GM21723 (cell line): Measurements from ENCODE around the gene SLC43A3.
A peak's percentile ranks its signal among the peaks of the same experiment; 100 is the strongest.
"Not testable (repeated sequence)": the region's sequence is repeated elsewhere in the genome, so short reads cannot be mapped to it uniquely, and the experiment has no call there.

Experiments used
- ATAC-seq: cut with Tn5 transposase; IDR thresholded peaks from one replicate; pipeline ENCODE4 v1.9.1; 2021; ENCODE audit warnings: mild to moderate bottlenecking, moderate library complexity; ENCODE audit not compliant: unreplicated experiment

The SLC43A3 gene

DNA sequence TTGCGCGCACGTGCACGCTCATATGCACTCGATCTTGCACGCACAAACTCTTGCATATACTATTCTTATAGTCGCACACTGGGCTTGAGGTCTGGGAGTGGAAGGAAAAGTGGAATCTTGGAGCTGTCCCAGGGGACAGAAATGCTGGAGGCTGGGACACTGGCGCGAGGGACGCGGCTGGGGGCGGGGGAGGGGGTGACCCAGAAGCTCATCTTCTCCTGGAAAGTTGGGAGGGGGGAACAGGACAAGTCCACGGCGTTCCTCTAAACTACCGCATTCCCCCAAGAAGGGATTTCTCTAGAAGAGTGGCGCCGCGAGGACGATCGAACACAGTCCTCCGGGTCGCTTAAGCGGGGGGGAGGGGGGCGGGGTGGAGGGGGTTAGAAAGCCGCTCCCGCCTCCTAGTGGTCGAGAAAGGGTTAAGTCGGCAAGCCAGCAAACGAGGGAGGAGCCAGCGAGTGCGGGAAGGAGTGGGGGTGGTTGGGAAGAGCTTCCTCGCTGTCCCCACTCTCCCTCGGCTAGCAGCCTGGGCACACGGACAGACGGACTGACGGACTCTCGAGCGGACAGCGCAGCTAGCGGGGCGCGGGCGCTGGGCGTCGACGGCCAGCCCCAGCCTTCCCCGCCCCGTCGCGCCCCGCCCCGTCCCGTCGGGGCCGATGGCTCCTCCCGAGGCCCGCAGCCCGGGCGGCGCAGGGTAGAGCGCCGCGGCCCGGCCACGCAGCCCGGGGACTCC, 33.3 kb upstream of the SLC43A3 start, which contains the start of gene RTN4RL2:
TSS of gene RTN4RL2 (plus strand) at position 507 of the 736 bp plus-strand sequence. CDS start 338 bp downstream, outside the sequence.
- ATAC-seq = peak; percentile 44

DNA sequence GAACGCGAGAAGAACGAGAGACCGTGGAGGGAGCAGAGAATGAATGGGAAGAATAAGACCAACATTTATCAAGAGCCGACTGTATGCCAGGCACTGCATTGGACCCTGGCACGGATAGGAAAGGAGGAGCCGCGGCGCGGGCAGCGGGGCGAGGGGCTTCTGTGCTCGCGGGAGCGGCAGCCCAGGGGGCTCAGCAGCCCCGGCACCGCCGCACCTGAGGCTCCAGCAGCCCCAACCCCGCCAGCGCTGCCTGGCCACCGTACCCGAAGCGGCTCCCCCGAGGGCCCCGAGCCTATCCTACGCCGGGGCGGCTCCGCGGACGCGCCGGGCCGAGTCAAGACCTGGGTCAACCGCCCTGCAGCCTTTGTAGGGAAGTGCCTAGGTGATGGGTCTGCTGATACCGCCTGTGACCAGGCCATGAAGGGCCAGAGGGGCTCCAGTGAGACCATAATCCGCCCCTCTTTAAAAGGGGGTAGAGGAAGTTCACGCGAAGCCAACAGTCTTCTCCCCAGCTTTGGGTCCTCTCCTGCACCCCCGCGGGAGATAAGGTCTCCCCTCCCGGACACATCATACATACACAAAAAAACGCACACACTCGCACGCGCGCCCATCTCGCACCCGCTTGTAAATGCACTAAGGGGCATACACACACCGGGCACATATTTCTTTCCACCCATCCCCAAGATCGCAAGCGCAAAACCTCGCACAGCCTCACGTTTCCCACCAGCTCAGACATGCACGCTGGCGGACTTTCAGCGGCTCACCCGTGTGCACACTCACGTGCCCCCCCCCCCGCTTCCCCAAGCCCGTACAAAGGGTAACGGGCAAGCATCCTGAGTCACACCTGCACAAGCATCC, 32.5 kb upstream of the SLC43A3 start:
- ATAC-seq = no peak

DNA sequence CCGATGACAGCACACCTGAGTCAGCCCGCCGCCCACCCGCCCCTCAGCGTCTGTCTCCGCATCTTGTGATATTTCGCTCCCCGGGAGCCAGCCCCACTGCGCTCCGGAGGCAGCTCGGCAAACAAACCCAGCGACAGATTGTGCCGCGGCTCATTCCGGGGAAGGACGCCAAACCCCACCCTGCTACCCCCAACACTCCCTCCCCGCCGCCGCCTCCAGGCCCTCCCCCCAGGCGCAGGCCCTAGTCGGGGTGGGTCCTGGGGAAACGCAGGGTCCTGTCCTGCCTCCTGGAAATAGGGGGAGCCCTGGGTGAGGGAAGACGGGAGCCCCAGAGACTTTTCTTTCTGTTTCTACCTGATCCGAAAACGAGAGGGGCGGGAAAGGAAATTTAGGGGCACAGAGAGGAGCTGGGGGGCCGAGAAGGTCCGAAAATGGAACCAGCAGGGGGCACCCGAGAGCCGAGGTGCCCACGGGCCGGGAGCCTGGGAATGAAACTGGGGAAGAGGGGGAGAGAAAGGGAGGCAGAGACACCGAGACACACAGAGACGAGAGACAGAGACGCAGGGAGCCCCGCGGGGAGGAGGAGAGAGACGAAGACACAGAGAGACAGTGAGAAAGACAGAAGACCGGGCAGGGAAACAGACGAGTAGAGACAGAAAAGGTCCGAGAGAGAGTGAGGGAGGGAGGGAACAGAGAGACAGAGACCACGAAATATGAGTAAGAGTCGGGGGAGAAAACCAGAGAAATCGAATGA, 31.7 kb upstream of the SLC43A3 start:
- ATAC-seq = no peak

DNA sequence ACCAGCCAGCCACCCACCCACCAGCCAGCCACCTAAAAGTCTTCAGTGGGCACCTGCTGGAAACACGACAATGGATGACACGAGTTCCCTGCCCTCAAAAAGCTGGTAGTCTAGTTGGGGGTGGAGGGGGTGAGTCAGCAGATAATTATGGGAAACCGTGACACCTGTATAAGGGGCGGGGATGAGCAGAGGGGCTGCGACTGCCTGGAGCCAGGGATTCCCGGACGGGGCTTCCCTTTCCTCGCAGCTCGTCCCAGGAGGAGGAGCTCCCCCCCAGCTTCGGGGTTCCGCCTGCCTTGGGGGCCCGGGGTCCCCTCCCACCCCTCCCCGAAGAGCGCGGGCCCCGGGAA, 31.1 kb upstream of the SLC43A3 start:
- ATAC-seq = no peak

DNA sequence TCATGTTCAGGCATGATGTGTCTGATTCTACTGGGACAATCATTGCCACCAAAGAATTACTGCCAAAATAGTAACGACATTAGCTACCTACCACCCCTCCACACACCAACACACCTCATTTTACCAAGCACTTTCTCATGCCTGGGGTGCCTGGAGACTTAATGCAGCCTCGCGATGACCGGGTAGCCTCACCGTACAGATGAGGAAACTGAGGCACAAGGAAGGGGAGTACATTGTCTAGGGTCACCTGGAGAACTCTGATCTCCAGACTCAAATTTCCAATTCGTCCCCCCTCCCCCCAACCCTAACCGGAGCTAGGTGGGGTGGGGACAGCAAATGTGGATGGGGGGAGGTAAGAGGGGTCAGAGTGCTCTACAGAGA, 30.7 kb upstream of the SLC43A3 start:
- ATAC-seq = peak; percentile 24

DNA sequence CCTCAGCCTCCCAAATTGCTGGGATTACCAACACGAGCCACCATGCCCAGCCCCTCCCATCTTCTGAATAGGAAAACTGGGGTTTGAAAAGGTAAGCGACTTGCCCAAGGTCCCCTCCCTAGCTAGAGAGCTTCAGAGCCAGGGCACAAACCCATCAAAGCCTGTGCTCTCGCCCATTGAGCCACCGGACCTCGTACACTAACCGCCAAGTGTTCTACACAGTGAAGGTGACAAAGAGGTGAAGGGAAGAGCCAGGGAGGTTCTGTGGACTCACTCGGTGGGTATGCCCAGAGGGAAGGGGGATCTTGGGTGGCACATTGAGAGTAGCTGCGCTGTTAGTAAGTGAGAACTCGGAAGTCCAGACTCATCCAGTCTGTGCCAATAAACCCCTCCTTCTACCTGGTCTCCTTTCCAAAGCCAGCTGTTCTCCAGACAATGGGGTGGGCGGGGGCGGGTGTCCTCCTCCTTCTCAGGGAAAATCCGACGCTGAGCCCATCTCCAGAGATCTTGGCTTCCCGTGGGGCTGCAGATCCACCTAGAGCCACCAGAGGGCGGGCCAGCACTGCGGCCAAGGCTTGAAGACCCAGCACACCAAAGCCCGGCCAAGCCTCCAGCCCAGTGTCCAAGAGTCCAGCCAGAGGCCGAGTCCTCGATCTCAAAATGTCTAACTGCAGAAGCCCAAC, 30.2 kb upstream of the SLC43A3 start:
- peak; percentile 55 for ATAC-seq

DNA sequence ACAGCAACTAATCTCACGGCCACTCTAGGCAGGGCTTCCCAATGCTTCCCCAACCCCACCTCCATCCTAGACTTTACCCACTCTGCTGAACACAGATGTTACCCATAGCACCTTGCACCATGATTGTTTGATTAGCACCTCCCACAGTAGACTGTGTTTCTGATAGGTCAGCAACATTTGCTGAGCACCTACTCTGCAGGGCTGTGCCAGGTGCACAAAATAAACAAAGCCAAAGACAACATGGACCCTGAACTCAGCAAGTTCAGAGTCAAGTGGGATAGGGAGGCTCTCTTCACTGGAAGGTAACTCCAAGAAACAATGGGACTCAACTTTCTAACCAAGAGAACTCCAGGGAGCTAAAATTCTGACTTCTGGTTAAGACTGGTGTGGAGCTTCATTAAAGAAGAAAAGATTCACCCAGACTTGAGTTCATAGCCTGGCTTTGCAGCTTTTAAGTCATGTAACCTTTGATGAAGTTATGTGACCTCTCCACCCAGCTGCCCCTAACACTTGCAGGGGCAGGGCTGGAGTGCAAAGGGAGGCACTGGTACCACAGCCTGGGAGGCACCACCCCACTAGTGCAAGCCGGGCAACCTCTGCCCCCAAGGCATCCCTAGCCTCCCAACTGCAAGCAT, 26.7 kb upstream of the SLC43A3 start:
- ATAC-seq = no peak

DNA sequence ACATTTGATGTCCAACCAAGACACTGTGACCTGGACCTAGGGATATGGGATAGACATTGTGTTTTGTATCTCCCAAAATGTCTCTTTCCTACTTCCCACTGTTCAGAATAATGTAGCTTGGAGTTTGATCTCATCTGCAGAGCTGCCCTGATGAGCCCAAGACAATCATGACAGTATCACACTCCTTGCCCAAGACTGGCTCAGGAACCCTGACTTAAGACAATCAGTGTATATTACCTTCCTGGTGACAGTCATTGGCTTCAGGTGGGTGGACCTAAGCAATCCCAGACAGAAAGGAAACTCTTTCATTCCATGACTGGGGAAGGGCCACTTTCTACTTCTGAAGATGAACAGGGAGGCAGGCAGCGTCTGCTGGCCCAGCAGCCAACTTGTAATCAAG, 19.1 kb upstream of the SLC43A3 start:
- no peak for ATAC-seq

DNA sequence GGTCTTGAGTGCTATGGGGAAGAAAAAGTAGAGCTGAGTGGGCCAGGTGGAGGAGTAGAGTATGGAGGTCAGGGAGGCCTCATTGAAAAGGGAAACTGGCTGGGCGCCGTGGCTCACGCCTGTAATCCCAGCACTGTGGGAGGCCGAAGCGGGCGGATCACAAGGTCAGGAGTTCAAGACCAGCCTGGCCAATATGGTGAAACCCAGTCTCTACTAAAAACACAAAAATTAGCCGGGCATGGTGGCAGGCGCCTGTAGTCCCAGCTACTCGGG, 18.1 kb upstream of the SLC43A3 start:
- not testable (repeated sequence) for ATAC-seq

DNA sequence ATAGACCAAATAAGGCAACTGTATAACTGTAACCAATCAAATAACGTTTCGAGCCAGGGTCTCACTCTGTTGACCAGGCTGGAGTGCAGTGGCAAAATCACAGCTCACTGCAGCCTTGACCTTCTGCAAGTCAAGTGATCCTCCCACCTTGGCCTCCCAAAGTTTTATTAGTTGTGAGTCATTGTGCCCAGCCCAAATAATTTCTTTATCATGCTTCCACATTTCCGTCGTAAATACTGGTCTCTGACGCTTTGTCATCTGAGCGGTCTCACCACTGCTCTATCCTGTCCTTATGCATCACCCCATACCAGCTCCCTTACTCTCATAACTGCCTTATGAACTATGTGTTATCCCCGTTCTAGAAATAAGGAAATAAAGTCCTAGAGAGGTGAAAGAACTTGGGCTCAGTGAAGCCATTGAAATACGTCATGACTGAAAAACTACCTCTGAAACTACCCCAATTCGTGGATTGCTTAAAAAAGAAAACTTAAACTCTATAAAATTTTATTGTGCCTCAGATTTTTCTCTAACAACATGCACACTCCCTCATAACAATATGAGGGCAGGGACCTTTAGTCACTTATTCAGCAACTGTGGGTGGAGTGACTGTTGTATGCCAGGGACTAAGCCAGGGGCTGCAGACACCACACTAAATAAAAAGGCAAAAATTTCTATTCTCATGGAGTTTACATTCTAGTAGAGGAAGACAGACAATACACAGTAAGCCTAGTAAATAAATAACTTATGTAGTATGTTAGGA, 17.6 kb upstream of the SLC43A3 start:
- no peak for ATAC-seq

DNA sequence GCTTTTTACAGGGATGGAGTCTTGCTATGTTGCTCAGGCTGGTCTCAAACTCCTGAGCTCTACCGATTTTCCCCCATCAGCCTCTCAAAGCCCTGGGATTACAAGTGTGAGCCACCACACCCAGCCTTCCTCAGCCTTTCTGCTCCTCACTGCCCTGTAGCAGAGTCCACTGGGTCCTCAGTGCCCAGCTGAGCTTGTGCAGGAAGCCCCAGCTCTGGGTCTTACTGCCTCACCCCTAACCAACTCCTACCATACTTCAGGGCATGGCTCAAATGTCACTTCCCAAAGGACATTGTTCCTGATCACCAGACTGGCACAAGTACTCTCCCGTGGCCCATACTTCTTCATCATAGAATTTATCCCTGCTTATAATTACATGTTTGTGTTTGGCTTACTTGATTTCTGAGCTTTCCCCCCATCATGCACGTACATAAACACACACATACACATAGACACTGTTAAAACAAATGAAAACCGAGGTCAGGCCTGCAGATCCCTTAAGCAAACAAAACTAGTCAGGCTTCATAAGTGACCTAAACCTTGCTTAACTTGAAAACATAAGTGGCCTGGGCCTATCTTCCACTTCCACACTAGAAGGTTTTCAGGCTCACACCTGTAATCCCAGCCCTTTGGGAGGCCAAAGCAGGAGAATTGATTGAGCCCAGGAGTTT, 14.0 kb upstream of the SLC43A3 start:
- ATAC-seq = no peak

DNA sequence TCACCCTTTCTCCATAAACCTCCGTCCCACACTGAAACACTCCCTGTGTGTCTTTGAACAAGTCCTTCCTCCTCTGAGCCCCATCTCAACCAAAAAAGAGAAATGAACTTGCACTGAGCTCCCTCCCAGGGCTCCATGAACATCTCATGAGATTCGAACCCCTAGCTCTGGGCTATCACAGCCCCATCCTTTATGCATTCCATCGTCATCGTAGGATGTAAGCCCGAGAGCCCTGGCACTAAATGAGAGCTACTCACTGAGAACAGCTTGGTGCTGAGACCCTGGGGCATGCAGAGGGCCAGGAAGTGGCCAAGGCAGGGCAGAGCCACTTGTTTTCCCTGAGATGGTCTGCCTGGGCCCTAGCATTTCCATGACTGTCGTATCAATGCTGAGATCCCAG, 12.9 kb upstream of the SLC43A3 start:
- no peak for ATAC-seq

DNA sequence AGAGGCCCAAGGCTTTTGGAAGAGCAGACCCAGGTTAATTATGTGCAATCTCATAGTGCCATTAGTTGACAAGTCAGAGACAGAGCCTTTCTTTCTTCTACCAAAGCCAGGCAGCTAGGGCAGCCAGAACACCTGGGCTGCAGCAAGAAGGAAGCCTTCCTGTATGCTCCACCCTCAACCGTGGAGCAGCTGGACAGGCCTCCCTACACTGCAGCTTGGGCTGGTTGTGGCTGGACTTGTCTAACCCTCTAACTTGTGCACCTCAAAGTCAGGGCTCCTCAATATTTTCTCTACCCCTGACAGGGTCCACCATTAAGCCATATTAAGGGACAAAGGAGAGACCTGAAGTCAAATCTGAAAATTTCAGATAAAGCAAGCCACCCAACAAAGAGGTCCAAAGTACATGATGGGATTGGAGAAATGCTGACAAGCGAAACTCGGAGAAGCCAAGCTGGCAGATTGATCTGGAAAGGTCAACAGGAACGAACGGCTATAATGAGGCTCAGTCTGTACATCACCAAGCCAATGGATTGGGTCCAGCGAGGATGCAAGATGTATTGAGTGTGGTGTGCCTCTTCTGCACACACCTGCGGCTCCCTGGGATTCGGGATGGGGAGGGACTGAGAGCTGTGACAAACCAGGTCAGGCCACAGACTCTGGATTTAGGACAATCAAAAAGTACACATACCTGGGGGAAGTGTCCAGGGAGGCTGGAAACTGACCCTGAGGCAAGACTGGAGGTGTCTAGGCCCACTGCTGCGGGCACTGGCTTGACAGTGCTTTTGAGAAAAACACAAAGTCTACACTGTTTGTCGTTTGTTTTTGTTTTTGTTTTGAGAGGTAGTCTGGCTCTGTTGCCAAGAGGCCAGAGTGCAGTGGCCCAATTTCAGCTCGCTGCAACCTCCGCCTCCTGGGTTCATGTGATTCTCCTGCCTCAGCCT, 11.7 kb upstream of the SLC43A3 start:
- no peak for ATAC-seq

DNA sequence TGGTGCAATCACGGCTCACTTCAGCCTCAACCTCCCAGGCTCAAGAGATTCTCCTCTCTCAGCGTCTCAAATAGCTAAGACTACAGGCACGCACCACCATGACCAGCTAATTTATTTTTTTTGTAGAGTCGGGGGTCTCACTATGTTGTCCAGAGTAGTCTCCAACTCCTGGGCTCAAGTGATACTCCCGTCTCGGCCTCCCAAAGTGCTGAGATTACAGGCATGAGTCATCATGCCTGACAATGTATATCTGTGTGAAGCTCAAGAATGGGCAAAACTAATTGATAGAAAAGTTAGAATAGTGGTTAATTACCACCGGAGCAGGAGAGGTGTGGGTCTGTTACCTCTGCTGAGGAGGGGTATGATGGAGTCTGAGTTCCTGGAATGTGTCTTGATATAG, 9.1 kb upstream of the SLC43A3 start:
- no peak for ATAC-seq

DNA sequence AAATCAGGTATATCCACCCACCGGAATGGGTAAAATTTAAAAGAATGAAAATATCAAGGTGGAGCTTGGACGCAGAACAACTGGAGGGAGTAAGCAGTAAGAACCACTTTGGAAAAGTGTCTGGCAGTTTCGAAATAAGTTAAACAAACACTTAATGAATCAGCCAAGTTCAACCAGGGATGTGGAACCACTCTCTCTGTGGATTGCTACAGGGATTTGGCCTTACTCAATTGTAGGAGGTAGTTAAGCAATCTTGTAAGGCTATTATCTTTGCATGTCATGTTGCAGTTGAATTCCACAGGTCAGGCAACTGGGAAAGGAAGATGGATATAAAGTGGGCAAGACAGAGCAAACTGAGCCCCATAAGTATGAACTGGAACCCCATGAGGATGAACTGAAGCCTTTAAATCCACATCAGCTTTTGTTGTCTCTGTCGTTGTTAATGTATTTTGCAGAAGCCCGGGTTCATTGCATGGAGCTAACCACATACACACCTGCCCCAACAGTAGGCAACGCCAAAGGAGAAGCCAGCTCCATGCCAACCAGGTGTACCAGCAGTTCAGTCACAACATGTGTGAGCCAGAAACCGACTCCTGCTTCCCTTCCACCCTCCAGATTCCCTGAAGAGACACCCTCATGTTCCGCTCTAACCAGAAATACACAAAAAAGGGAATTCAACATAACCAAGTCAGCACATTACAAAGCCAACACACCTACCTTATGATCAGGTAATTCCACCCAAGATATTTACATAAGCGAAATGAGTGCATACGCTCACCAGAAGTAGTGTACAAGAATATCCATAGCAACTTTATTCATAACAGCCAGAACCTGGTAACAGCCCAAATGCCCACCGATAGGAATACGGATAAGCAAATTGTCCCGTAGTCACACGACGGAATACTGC, 8.0 kb upstream of the SLC43A3 start:
- no peak for ATAC-seq

DNA sequence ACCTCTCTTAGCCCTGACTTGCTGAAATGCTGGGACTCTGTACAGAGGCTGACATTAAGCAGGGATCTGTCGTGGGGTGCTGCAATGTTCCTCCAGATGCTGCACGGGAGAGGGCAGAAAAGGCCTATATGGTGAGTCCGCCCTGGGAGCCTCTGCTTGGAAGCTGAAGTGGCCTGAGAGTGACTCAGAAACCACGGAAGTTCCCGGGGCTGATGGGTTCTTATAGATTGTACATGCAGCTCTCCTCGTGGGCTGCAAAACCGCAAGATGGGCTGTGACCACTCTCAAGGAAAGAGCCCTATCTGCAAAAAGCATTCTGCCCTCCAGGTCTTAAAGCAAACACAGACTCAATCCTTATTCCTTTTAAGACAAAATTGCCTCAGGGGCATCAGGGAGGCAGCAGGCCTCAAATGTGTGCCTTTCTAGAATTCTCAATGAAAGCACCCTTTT, 5.8 kb upstream of the SLC43A3 start:
- no peak for ATAC-seq

DNA sequence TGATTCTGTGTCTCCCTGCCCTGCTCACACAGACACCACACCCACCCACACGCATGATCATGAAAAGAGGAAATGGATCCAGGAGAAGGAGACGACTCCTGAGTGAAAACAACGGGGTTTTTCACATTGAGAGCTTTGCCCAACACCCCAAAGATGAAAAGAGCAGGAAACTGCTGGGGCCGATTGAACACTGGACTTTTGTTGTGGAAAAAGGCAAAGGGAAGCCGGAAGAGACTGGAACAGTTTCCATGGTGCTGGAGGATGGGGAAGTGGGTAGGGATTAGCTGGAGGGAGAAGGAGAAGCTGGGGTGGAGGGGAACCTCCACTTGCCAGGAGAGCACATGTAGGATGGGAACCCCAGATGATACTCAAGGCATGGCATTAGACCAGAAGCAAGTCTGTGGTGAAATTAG, 5.2 kb upstream of the SLC43A3 start:
- no peak for ATAC-seq
